ENCODE measurements around the gene BTBD3. TPM values are rescaled to one million over a fixed set of nuclear protein-coding genes. Genes with fewer than 3 reads are reported as not detected.

BTBD3 gene
- total RNA-seq, 1 donor from 2014 or later = 134 TPM

- H3K27ac Mint-ChIP-seq (ENCODE audit: unreplicated experiment) = no peak overlapping the region
- peaks cover 3% of the 10 kb centered on the region for H3K9me3 Mint-ChIP-seq
- no peaks in the 10 kb centered on the region for H3K4me1 Mint-ChIP-seq
- TF ChIP-seq CTCF (conservative IDR thresholded peaks at IDR 0.05) = no peak
- H3K36me3 Mint-ChIP-seq (ENCODE audit: low read depth) = no peaks in the 10 kb centered on the region
- no peak overlapping the region for H3K4me3 Mint-ChIP-seq
- no peak for DNase-seq (ENCODE audit: low read depth, low spot score)
- no peaks in the 10 kb centered on the region for H3K27me3 Mint-ChIP-seq (ENCODE audit: low read depth)
Measured at GRCh38 chr20:11970243-11970836, 52.6 kb downstream of the BTBD3 start.

GRCh38 chr20:11972478-11972877, 54.8 kb downstream of the BTBD3 start:
- H3K4me3 Mint-ChIP-seq = no peak overlapping the region
- H3K9me3 Mint-ChIP-seq = peaks cover 7% of the 10 kb centered on the region
- TF ChIP-seq CTCF (conservative IDR thresholded peaks at IDR 0.05) = no peak
- no peak overlapping the region for H3K27ac Mint-ChIP-seq (ENCODE audit: unreplicated experiment)
- no peaks in the 10 kb centered on the region for H3K36me3 Mint-ChIP-seq (ENCODE audit: low read depth)
- H3K27me3 Mint-ChIP-seq (ENCODE audit: low read depth) = no peaks in the 10 kb centered on the region
- no peaks in the 10 kb centered on the region for H3K4me1 Mint-ChIP-seq
- no peak for DNase-seq (ENCODE audit: low read depth, low spot score)
